OCI-LY1 (cell line): ENCODE measurements around the gene DPP9.

Experiments
- EZH2 ChIP-seq: fragments of 200-600 bp; sonication (generic), shearing (Covaris generic); IDR thresholded peaks from 2 replicates; pipeline ENCODE4 v1.8.0; 2017; ENCODE audit warnings: borderline replicate concordance, mixed run types, mild to moderate bottlenecking, antibody characterized with exemption, low read length, moderate library complexity, mixed read lengths
- TF ChIP-seq, protein P1 (sequence below): fragments of 200-600 bp; sonication (generic), shearing (Covaris generic); IDR thresholded peaks from 2 replicates; pipeline ENCODE4 v1.5.1; 2017; ENCODE audit warnings: mild to moderate bottlenecking, antibody characterized with exemption, low read length, moderate library complexity, mixed read lengths

DNA sequence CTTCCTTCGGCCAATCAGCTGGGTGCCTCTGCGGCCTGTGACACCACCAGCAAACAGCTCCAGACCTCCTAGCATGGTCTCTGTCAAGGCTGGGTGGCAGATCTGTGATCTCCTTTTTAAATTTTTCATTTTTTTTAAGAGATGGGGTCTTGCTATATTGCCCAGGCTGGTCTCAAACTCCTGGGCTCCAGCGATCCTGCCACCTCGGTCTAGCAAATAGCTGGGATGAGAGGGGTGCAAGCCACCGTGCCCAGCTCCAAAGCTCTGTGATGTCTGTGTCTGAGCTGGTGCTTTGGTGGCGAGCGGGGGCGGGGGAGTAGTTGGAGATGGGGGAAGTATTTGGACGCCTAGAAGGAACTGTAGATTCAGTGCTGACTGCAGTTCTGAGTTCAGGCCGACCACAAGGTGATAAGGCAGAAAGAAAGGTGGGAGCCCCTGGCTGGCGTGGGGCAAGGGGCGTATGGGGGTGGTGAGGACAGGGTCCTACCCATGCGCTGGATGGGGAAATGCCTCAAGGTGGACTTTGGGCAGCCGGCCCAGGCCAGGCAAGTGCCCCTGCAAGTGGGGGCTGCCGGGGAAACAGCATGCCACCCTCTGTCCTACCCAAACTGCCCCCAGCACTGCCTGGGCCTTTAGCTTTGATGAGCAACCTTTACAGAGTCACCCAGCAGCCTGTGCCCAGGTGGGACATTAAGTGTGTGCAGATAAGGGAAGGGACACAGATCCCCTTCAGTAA lies 5.5 kb downstream of the DPP9 start:
- TF ChIP-seq, protein P1, sequence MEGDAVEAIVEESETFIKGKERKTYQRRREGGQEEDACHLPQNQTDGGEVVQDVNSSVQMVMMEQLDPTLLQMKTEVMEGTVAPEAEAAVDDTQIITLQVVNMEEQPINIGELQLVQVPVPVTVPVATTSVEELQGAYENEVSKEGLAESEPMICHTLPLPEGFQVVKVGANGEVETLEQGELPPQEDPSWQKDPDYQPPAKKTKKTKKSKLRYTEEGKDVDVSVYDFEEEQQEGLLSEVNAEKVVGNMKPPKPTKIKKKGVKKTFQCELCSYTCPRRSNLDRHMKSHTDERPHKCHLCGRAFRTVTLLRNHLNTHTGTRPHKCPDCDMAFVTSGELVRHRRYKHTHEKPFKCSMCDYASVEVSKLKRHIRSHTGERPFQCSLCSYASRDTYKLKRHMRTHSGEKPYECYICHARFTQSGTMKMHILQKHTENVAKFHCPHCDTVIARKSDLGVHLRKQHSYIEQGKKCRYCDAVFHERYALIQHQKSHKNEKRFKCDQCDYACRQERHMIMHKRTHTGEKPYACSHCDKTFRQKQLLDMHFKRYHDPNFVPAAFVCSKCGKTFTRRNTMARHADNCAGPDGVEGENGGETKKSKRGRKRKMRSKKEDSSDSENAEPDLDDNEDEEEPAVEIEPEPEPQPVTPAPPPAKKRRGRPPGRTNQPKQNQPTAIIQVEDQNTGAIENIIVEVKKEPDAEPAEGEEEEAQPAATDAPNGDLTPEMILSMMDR: no peak
- TF ChIP-seq EZH2: no peak
